Uterus (tissue), 4 donors: Measurements from ENCODE around the gene RASSF7. TPM values are rescaled to one million over a fixed set of nuclear protein-coding genes. Genes with fewer than 3 reads are reported as not detected.

Experiments used
- DNase-seq, 2 donors: peaks; one replicate each; pipeline ENCODE4 v3.0.0-alpha.2; 2019 to 2020
- H3K27ac ChIP-seq, 2 donors: fragments of 200-600 bp; sonication (generic); 1 replicate in 1 of 2; 2 replicates in 1 of 2; pipeline ENCODE4 v1.5.1; 2016 to 2018
- H3K27me3 ChIP-seq, 2 donors: fragments of 200-600 bp; sonication (generic); one replicate each; pipeline ENCODE4 v1.5.1; 2018 to 2019; ENCODE audit warnings: control low read depth in 1 of 2
- H3K36me3 ChIP-seq, 2 donors: fragments of 200-600 bp; sonication (generic); one replicate each; pipeline ENCODE4 v1.5.1; 2019; ENCODE audit warnings: control low read depth in 1 of 2
- H3K4me1 ChIP-seq, 2 donors: fragments of 200-600 bp; sonication (generic); one replicate each; pipeline ENCODE4 v1.5.1; 2018 to 2019; ENCODE audit warnings: control low read depth in 1 of 2
- H3K4me3 ChIP-seq, 2 donors: fragments of 200-600 bp; sonication (generic); 1 replicate in 1 of 2; 2 replicates in 1 of 2; pipeline ENCODE4 v1.5.1; 2018 to 2019; ENCODE audit warnings: mild to moderate bottlenecking in 1 of 2
- H3K9me3 ChIP-seq, 2 donors: fragments of 200-600 bp; sonication (generic); one replicate each; pipeline ENCODE4 v1.5.1; 2019; ENCODE audit warnings: control low read depth in 1 of 2
- CTCF ChIP-seq, 4 experiments: fragments of 200-600 bp in 2 of 4; fragments of 450-650 bp in 2 of 4; sonication (generic) in 2 of 4; IDR thresholded peaks; one replicate each; pipeline ENCODE4 v1.5.1; 2016 to 2019; ENCODE audit warnings: antibody characterized with exemption in 4 of 4, mild to moderate bottlenecking in 2 of 4, moderate library complexity in 1 of 4
- POLR2A ChIP-seq, 2 donors: fragments of 450-650 bp; IDR thresholded peaks; one replicate each; pipeline ENCODE4 v1.6.1; 2016; ENCODE audit warnings: antibody characterized with exemption in 2 of 2, mild to moderate bottlenecking in 1 of 2, moderate library complexity in 1 of 2
- intact Hi-C: fragments of 100-400 bp; cut with DNase I; formaldehyde crosslinking; loops from one replicate; pipeline ENCODE4 v1.15.1; 2023; ENCODE audit warnings: low total_unique reads
- total RNA-seq, 4 donors: library from RNA; depleted of rRNA in 3 of 4; stranded (reverse); fragments of >200 nt in 3 of 4; gene quantifications; one replicate each; pipeline versions ENCODE4 v1.1.0 to v1.2.4, GENCODE V29; 2014 to 2023
- donor health status: DM: yes; HTN: yes; CAD: no.

The RASSF7 gene
- total RNA-seq, 4 donors from 2014 or later, result 0.59 to 13.1 (median 8.0) TPM

- Histone ChIP-seq H3K27ac (no peak overlapping the region), H3K4me3 (peak overlapping the region in 1 of 2 donors; percentile 62)
- DNase-seq, result peak in 1 of 2 donors; percentile 23
These were observed 27.0 kb upstream of the RASSF7 start for GRCh38 chr11:533586-534395.

GRCh38 chr11:534396-535209 lies 26.2 kb upstream of the RASSF7 start:
- no peaks in the 10 kb centered on the region for H3K9me3 ChIP-seq
- H3K4me1 ChIP-seq, result peaks cover 0 to 9% of the 10 kb centered on the region in 2 donors
- peak overlapping the region; percentile 62 to 77 for H3K4me3 ChIP-seq
- no peaks in the 10 kb centered on the region for H3K36me3 ChIP-seq
- intact Hi-C loops, result no loop called here
- peak overlapping the region; percentile 55 to 59 for H3K27ac ChIP-seq
- no peak for TF ChIP-seq POLR2A (IDR thresholded peaks at IDR 0.05)
- no peak for TF ChIP-seq CTCF (IDR thresholded peaks at IDR 0.05)
- peak in 1 of 2 donors; percentile 35 for DNase-seq
- H3K27me3 ChIP-seq, result peaks cover 0 to 9% of the 10 kb centered on the region in 2 donors

More at GRCh38 chr11:533586-534395, 27.0 kb upstream of the RASSF7 start:
- H3K27me3 ChIP-seq, result peaks cover 0 to 9% of the 10 kb centered on the region in 2 donors
- no peaks in the 10 kb centered on the region for H3K9me3 ChIP-seq
- no peaks in the 10 kb centered on the region for H3K36me3 ChIP-seq
- TF ChIP-seq POLR2A (IDR thresholded peaks at IDR 0.05) (no peak), CTCF (IDR thresholded peaks at IDR 0.05) (no peak)
- H3K4me1 ChIP-seq, result peaks cover 0 to 9% of the 10 kb centered on the region in 2 donors
- intact Hi-C loops, result no loop called here

- H3K36me3 ChIP-seq, result no peaks in the 10 kb centered on the region
- intact Hi-C loops, result no loop called here
- peak overlapping the region in 1 of 2 donors; percentile 59 for H3K27ac ChIP-seq
- peaks cover 0 to 9% of the 10 kb centered on the region in 2 donors for H3K27me3 ChIP-seq
- DNase-seq, result no peak
- no peaks in the 10 kb centered on the region for H3K9me3 ChIP-seq
- H3K4me3 ChIP-seq, result peak overlapping the region; percentile 62 to 77
- H3K4me1 ChIP-seq, result peaks cover 0 to 9% of the 10 kb centered on the region in 2 donors
- TF ChIP-seq CTCF (IDR thresholded peaks at IDR 0.05) (peak in 1 of 4 experiments; percentile 33), POLR2A (IDR thresholded peaks at IDR 0.05) (no peak)
These were observed 25.6 kb upstream of the RASSF7 start for GRCh38 chr11:535210-535518.

- intact Hi-C loops, result no loop called here
- Histone ChIP-seq H3K27me3 (peaks cover 0 to 9% of the 10 kb centered on the region in 2 donors), H3K4me1 (peaks cover 0 to 9% of the 10 kb centered on the region in 2 donors), H3K4me3 (peak within 1 kb of the TSS; percentile 62 to 77), H3K27ac (peak within 1 kb of the TSS; percentile 57 to 59), H3K9me3 (no peaks in the 10 kb centered on the region), H3K36me3 (no peaks in the 10 kb centered on the region)
- TF ChIP-seq POLR2A (IDR thresholded peaks at IDR 0.05), result peak; percentile 64 to 66
- no peak for TF ChIP-seq CTCF (IDR thresholded peaks at IDR 0.05)
- peak; percentile 91 to 93 for DNase-seq
These were observed 25.0 kb upstream of the RASSF7 start, which contains the start of gene HRAS for GRCh38 chr11:535519-536454. Gene HRAS, minus strand, starts transcription at chr11:535576.
